Type B pancreatic cell (in vitro differentiated cells): ENCODE measurements around the gene FARSB. TPM values are rescaled to one million over a fixed set of nuclear protein-coding genes. Genes with fewer than 3 reads are reported as not detected.
A peak's percentile ranks its signal among the peaks of the same experiment; 100 is the strongest.
"Not testable (repeated sequence)": the region's sequence is repeated elsewhere in the genome, so short reads cannot be mapped to it uniquely, and the experiment has no call there.

ENCODE experiments used
- DNase-seq: peaks from one replicate; pipeline ENCODE4 v3.0.0; 2021; ENCODE audit warnings: mixed read lengths; ENCODE audit not compliant: unreplicated experiment; ENCODE audit errors: extremely low spot score
- H3K27ac Mint-ChIP-seq: 2 replicates; pipeline ENCODE4 v1.8.0; 2021; ENCODE audit warnings: mild to moderate bottlenecking, mixed read lengths
- H3K27me3 Mint-ChIP-seq: 2 replicates; pipeline ENCODE4 v1.8.0; 2021; ENCODE audit warnings: mixed read lengths
- H3K36me3 Mint-ChIP-seq: 2 replicates; pipeline ENCODE4 v1.8.0; 2021; ENCODE audit warnings: mixed read lengths
- H3K4me1 Mint-ChIP-seq: one replicate; pipeline ENCODE4 v1.8.0; 2021; ENCODE audit warnings: mixed read lengths; ENCODE audit not compliant: unreplicated experiment
- H3K4me3 Mint-ChIP-seq: 2 replicates; pipeline ENCODE4 v1.8.0; 2021; ENCODE audit warnings: mild to moderate bottlenecking, mixed read lengths
- H3K9me3 Mint-ChIP-seq: 2 replicates; pipeline ENCODE4 v1.8.0; 2021; ENCODE audit warnings: mixed read lengths
- total RNA-seq: library from RNA; stranded (reverse); gene quantifications from 2 replicates; pipeline ENCODE4 v1.2.1, GENCODE V29; 2021; ENCODE audit warnings: low replicate concordance
- TF ChIP-seq, protein P1 (sequence below): fragments of 200-600 bp; sonication (generic); conservative IDR thresholded peaks from 2 replicates; pipeline ENCODE4 v1.5.0; 2021; ENCODE audit warnings: antibody characterized with exemption, mild to moderate bottlenecking

FARSB gene
- total RNA-seq, 1 donor from 2014 or later: 24.0 TPM

- Mint-ChIP-seq H3K4me3 (no peak overlapping the region), H3K9me3 (no peaks in the 10 kb centered on the region), H3K36me3 (no peaks in the 10 kb centered on the region), H3K4me1 (peaks cover 3% of the 10 kb centered on the region), H3K27ac (no peak overlapping the region), H3K27me3 (peaks cover 15% of the 10 kb centered on the region)
- no peak for DNase-seq
- TF ChIP-seq, protein P1, sequence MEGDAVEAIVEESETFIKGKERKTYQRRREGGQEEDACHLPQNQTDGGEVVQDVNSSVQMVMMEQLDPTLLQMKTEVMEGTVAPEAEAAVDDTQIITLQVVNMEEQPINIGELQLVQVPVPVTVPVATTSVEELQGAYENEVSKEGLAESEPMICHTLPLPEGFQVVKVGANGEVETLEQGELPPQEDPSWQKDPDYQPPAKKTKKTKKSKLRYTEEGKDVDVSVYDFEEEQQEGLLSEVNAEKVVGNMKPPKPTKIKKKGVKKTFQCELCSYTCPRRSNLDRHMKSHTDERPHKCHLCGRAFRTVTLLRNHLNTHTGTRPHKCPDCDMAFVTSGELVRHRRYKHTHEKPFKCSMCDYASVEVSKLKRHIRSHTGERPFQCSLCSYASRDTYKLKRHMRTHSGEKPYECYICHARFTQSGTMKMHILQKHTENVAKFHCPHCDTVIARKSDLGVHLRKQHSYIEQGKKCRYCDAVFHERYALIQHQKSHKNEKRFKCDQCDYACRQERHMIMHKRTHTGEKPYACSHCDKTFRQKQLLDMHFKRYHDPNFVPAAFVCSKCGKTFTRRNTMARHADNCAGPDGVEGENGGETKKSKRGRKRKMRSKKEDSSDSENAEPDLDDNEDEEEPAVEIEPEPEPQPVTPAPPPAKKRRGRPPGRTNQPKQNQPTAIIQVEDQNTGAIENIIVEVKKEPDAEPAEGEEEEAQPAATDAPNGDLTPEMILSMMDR: no peak
Observed at GRCh38 chr2:222698276-222698675, 42.4 kb upstream of the FARSB start.

DNA sequence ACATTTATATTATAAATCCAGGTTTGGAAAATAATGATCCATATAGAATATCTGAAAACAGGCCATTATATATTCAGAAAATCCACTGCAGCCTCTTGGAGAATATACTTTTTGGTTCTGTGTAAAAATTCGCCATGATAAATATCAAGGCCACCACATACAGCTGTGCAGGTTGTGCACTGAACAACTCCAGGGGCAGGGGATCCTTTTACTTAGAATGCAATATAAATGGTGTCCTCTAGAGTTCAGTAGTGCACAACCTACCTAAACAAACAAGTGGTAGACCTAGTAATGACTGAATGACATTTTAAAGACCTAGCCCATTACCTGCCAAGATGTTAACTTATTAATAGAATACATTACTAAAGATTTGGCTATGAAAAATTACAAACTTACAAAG, 37.9 kb upstream of the FARSB start:
- H3K9me3 Mint-ChIP-seq: no peaks in the 10 kb centered on the region
- no peak for DNase-seq
- H3K4me1 Mint-ChIP-seq: peaks cover 7% of the 10 kb centered on the region
- no peak overlapping the region for H3K27ac Mint-ChIP-seq
- no peaks in the 10 kb centered on the region for H3K36me3 Mint-ChIP-seq
- peaks cover 9% of the 10 kb centered on the region for H3K27me3 Mint-ChIP-seq
- TF ChIP-seq, protein P1: peak; percentile 45
- no peak overlapping the region for H3K4me3 Mint-ChIP-seq

GRCh38 chr2:222693413-222693812, 37.5 kb upstream of the FARSB start:
- H3K27ac Mint-ChIP-seq, H3K4me3 Mint-ChIP-seq, H3K36me3 Mint-ChIP-seq, H3K27me3 Mint-ChIP-seq, H3K4me1 Mint-ChIP-seq, DNase-seq, H3K9me3 Mint-ChIP-seq: not testable (repeated sequence)

DNA sequence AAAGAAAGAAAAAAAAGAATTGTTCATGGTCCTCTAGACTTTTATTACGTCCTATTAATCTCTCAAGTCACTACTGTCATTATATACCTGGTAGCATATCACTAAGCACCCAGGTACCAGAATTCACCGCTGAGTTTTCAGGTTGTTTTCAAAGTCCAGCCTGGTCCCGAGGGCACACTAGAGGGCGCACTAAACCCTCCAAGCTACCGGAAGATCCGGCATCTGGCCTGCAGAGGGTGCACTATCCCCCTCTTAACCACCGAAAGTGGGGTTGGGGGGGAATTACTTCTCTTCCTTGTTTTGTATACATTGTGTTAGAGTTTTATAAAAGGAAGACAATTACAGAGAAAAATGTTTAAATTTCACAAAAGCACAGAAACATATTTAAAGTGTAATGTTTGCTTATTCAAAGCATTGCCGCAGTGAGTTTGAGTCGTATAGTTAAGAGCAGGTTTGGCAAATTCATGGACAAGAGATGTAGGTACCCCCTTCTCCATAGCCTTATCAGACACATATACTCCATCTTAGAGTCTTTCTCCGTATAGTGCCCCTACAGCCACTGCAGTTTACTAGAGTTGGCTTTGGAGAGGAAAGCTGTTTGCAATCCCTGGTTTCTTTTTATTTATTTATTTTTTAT, 34.8 kb upstream of the FARSB start:
- peak overlapping the region; percentile 19 for H3K27ac Mint-ChIP-seq
- H3K4me3 Mint-ChIP-seq: no peak overlapping the region

GRCh38 chr2:222689322-222689721, 33.4 kb upstream of the FARSB start:
- Mint-ChIP-seq H3K4me1 (peaks cover 4% of the 10 kb centered on the region), H3K4me3 (no peak overlapping the region), H3K36me3 (no peaks in the 10 kb centered on the region), H3K27me3 (peaks cover 14% of the 10 kb centered on the region), H3K9me3 (no peaks in the 10 kb centered on the region), H3K27ac (no peak overlapping the region)
- no peak for DNase-seq
- TF ChIP-seq, protein P1: no peak

More for the DNA sequence above, 34.8 kb upstream of the FARSB start:
- peak; percentile 79 for DNase-seq
- TF ChIP-seq, protein P1: peak; percentile 99
- Mint-ChIP-seq H3K27me3 (peaks cover 14% of the 10 kb centered on the region), H3K4me1 (peaks cover 7% of the 10 kb centered on the region), H3K36me3 (no peaks in the 10 kb centered on the region), H3K9me3 (no peaks in the 10 kb centered on the region)

DNA sequence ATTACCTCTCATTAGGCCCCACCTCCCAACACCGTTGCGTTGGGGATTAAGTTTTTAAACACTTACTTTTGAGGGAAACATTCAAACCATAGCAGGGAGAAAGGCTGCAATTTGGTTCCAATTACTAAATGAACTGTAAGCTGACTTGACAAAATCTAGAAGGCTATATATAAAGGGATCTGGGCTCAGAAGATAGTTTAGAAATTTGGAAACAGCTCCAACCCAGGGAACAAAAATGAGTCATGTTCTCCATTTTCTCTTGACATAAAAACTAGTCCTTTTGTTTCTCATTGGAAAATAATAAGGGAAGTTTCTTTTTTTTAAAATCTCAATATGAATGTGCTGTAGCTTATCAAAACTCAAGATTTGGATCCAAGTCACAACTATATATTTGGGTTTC, 33.0 kb upstream of the FARSB start:
- no peaks in the 10 kb centered on the region for H3K9me3 Mint-ChIP-seq
- H3K36me3 Mint-ChIP-seq: no peaks in the 10 kb centered on the region
- no peak for DNase-seq
- H3K27ac Mint-ChIP-seq: no peak overlapping the region
- no peak overlapping the region for H3K4me3 Mint-ChIP-seq
- TF ChIP-seq, protein P1: no peak
- peaks cover 14% of the 10 kb centered on the region for H3K27me3 Mint-ChIP-seq
- H3K4me1 Mint-ChIP-seq: peaks cover 4% of the 10 kb centered on the region
